HEK293T (cell line): ENCODE measurements around the gene BMPER.

Experiments
- BHLHE40 ChIP-seq: fragments of 450-650 bp; IDR thresholded peaks from 2 replicates; pipeline ENCODE4 v1.6.1; 2016; ENCODE audit warnings: mild to moderate bottlenecking, moderate library complexity, borderline replicate concordance
- LEF1 ChIP-seq: fragments of 450-650 bp; IDR thresholded peaks from 2 replicates; pipeline ENCODE4 v1.6.1; 2017; ENCODE audit warnings: mild to moderate bottlenecking, borderline replicate concordance
- SP1 ChIP-seq: fragments of 450-650 bp; IDR thresholded peaks from 2 replicates; pipeline ENCODE4 v1.6.1; 2017
- SUZ12 ChIP-seq: fragments of 450-650 bp; IDR thresholded peaks from 2 replicates; pipeline ENCODE4 v1.6.1; 2016; ENCODE audit warnings: mild to moderate bottlenecking
- ZNF384 ChIP-seq: fragments of 450-650 bp; IDR thresholded peaks from 2 replicates; pipeline ENCODE4 v1.6.1; 2016

- no peak for TF ChIP-seq ZNF384
- no peak for TF ChIP-seq SUZ12
- no peak for TF ChIP-seq BHLHE40
- no peak for TF ChIP-seq SP1
- no peak for TF ChIP-seq LEF1
These were observed 180.7 kb downstream of the BMPER start for GRCh38 chr7:34086064-34086463.
